GM12873 (cell line): ENCODE measurements around the gene GPR15.
A peak's percentile ranks its signal among the peaks of the same experiment; 100 is the strongest.

Experiments
- TF ChIP-seq, protein P1 (sequence below): IDR thresholded peaks from 2 replicates; pipeline ENCODE4 v1.5.1; 2012; ENCODE audit warnings: low read depth, mild to moderate bottlenecking, moderate library complexity, low read length, control low read depth; ENCODE audit not compliant: insufficient read depth; ENCODE audit errors: missing control alignments

The GPR15 gene

DNA sequence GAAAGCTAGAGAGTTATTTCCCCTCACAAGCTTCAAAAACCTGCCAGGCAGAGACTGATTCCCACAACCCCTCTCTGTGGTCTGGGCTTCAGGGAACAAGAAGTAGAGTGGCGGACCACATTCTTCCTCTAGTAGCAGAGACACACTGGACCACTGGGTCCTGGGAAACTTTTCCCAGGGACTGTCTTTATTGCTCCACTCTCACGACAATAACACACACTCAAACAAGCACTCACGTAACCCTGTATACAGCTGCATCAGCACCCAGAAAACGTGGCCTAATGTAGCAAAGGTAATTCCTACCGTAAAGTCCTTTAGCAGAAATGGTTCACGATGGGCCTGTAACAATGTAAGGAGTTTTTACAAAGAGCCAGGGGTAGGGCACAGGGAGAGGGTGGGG is 34.1 kb downstream of the GPR15 start:
- TF ChIP-seq, protein P1, sequence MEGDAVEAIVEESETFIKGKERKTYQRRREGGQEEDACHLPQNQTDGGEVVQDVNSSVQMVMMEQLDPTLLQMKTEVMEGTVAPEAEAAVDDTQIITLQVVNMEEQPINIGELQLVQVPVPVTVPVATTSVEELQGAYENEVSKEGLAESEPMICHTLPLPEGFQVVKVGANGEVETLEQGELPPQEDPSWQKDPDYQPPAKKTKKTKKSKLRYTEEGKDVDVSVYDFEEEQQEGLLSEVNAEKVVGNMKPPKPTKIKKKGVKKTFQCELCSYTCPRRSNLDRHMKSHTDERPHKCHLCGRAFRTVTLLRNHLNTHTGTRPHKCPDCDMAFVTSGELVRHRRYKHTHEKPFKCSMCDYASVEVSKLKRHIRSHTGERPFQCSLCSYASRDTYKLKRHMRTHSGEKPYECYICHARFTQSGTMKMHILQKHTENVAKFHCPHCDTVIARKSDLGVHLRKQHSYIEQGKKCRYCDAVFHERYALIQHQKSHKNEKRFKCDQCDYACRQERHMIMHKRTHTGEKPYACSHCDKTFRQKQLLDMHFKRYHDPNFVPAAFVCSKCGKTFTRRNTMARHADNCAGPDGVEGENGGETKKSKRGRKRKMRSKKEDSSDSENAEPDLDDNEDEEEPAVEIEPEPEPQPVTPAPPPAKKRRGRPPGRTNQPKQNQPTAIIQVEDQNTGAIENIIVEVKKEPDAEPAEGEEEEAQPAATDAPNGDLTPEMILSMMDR: no peak

DNA sequence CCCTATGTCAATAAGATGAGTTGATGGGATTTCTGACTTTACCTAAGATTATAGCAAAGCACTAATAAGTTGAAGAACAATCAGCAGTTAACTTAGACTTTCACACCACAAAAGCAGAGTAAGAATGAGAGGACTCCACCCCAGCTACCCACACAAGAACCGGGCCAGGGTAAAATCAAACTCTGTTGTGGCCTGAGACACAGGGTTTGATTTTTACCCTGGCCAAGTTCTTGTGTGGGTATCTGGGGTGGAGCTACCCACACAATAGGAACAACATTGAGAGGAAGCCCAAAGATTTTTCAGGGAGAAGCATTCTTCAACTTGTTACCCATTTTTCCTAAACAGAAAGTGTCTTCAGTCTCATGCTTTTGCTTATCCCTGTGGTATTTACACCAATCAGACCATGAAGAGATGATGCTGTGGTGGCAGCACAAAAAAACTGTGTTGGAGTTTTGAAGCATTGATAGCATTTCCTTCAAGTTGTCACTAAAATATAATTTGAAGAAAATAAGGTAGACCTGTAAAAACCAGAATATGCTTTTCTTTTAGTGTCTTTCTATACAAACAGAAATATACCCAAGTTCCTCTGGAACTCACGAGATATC is 36.0 kb downstream of the GPR15 start:
- TF ChIP-seq, protein P1: no peak

DNA sequence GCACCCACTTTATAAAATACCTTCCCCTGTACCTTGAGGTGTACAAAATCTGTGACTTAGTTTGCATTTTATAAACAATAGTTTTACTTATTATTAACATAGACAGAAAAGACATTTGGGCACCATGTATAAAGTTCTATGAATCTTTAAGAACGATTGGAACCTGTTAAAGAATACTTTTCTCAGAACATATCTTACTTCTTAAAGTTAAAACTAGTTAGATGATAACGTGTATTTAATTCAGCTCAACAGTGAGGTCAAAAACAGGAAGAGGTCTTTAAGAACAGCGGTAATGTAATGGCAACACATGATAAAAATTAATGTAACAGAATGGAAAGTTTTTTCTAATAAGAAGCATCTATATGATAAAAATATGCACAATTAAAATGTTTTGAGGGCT is 36.6 kb downstream of the GPR15 start:
- TF ChIP-seq, protein P1: no peak

DNA sequence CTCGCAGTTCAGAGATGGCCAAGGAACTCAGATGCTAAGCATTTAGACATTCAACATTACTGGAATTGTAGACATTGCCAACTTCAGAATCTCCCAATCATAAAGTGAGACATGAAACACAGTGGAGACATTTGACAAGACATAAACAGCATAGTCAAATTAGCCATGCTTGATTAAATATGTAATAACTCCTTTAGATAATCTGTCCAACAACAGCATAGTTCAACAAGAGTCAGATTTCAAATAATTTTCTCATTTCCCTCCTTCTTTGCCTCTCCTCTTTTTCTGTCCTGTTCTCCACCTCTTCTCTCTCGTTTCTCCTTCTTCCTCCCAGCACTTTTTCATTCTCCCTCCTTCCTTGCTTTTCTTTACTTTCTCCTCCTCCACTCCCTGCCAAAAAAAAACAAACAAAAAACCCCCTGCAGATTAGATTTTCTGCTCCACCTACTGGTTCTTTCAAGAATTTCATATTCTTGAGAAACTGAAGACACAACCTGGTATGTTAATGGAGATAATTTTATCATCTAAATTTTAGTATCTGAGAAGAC is 41.5 kb downstream of the GPR15 start:
- TF ChIP-seq, protein P1: peak; percentile 40

DNA sequence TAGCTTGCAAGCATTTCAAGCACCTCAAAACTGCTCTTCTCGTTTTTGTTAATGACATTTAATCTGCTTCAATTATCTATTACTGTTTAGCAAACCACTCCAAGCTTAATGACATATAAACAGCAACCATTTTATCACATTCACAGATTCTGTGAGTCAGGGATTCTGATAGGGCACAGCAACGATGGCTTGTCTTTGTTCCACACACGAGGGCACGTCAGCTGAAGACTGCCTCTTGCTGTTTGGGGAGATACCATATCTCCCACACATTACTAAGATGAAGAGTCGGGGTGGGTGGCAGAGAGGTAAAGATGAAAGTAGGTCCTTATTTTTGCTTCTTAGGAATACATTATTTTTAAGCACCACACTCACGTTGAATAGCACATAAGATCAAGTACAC is 42.4 kb downstream of the GPR15 start:
- TF ChIP-seq, protein P1: no peak

DNA sequence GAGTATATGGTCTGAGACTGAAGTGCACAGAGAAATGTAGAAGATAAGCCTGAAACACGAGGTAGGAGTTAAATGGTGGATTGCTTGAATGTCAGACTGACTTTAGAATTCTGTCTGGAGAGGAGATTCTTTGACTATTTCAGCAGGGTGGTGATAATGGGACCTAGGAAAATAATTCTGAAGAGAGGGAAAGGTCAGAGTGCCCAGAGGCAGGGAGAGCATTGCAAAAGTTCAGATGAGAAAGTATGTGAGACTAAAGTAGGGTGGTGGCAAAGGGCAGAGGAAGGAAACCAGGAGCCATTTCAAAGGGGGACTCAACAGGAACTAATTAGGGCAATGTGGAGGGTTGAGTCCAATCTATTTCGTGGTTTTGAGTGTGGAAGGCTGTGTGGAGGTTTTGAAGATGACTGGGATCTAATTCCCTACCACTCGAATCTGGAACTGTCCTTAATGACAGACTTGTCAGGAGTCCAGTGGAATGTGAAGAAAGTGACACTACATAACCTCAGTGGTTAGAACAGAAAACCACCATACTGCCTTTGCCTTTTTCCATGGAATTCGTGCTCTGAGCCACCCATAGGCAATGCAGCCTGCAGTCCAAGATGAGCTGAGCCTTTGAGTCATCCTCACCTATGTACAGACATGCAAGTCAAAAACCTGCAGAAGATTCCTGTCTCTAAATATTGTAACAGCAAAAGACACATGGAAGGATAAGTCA is 45.6 kb downstream of the GPR15 start:
- TF ChIP-seq, protein P1: no peak
